GM18507 (cell line): Measurements from ENCODE around the gene AFDN.

Experiments
- DNase-seq: peaks from one replicate; pipeline ENCODE4 v3.0.0; 2011; ENCODE audit warnings: low read depth; ENCODE audit not compliant: insufficient read length; ENCODE audit errors: extremely low spot score
- FAIRE-seq: peaks from 2 replicates; lab custom pipeline; 2011; peaks lifted over from hg19 to GRCh38; lab: Jason Lieb, UNC

The AFDN gene

GRCh38 chr6:167794161-167795157 lies 32.3 kb upstream of the AFDN start:
- FAIRE-seq (no peak), DNase-seq (no peak)

DNA sequence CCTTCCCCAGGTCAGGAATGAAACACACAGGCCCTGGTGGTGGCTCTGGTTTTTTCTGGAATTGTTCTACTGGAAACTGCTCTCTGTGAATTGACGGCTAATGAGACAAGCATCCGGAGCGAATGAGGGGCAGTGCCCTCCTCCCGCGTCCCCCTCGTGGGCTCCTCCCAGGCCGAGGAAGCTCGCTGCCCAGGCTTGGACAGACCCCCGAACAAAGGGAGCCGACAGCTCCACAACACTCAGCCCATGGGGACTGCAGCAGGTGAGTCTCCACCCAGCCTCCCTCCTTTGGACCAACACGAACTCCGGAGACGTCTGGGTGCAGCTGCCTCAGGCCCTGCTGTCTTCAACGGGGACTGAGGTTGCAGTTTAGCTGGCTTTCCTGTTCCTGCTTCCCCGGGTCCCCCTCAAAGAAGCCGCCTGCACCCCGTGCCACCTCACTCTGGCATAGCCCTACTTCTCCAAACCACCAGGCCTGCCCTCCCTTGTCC lies 31.3 kb upstream of the AFDN start:
- FAIRE-seq (no peak), DNase-seq (no peak)

DNA sequence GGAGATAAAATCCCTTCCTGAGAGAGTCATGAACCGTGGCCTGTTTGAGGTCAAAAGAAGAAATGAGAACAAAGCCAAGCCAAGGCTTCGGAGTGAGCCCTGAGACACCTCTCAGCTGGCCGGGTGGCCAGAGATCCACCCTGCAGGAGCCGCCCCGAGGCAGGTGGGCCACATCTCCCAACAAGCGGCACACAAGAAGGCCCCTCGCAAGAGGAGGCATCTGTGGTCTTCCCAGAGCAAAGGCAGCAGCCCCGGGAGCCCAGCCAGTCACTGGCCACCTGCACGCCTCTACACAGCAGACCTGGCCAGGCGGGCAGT lies 30.9 kb upstream of the AFDN start:
- DNase-seq (no peak), FAIRE-seq (no peak)

DNA sequence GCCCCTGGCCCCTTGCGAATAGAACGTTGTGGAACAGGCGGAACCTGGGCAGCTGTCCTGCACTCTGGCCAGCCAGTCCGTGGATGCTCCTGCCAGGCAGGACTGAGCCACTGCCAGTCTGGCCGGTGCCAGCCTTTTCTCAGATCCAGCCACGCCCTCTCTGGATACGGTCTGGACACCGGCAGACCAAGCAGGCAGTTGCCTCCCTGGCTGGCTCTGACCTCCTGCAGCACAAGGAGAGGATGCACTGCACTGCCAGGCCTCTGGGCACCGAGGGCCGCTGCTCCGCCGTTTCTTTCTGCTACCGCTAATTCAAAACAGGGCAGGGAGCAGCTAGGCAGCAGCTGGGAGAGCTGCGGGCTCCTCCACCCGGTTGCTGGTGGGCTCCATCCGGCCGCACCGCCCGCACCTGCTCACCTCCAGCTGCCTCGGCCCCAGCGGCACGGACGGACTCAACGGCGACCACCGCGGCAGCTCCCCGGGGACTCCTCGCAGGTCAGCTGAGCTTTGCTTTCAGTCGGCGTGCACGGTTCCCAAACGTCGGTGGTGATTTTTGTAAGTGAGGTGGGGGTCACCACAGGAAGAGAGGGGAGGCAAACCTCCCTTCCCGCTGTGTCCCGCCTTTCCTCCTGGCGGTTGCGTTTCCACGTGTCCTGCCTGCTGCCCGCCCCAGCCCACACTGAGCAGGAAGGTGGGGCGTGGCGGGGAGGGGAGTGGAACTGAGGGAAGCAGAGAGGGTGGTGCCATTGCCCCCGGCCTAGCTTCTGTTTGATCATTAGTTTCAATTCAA lies 30.3 kb upstream of the AFDN start:
- FAIRE-seq, result no peak
- DNase-seq, result no peak

- FAIRE-seq, result no peak
Observed at GRCh38 chr6:167797011-167797471, 29.7 kb upstream of the AFDN start.

GRCh38 chr6:167797476-167798265 lies 29.0 kb upstream of the AFDN start:
- FAIRE-seq, result no peak
- no peak for DNase-seq

More at GRCh38 chr6:167797011-167797471, 29.7 kb upstream of the AFDN start:
- no peak for DNase-seq

GRCh38 chr6:167798453-167798852 lies 28.3 kb upstream of the AFDN start:
- DNase-seq (no peak), FAIRE-seq (no peak)

GRCh38 chr6:167799033-167799821 lies 27.5 kb upstream of the AFDN start:
- FAIRE-seq, result no peak
- no peak for DNase-seq

DNA sequence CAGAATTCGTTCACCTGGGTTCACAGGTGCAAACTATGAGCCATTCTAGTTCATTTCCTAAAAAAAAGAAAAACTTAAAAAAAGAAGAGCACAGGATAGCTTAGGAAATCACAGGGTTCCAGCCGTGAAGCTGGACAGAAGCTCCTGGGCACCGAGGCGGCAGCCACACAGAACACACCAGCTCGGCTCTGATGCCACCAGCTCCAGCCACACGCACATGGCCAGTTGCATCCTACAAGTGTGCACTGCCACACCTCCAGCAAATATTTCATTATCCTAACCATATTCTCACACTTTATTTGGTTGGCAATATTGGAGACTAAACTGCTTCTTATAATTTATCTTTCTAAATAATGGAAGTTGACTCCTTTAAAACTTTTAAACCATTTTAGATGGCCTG lies 26.2 kb upstream of the AFDN start:
- no peak for DNase-seq
- FAIRE-seq, result no peak

- FAIRE-seq, result no peak
Observed at GRCh38 chr6:167801263-167801662, 25.4 kb upstream of the AFDN start.

GRCh38 chr6:167802339-167802738 lies 24.4 kb upstream of the AFDN start:
- DNase-seq (no peak), FAIRE-seq (no peak)

More at GRCh38 chr6:167801263-167801662, 25.4 kb upstream of the AFDN start:
- no peak for DNase-seq

- FAIRE-seq, result no peak
- DNase-seq, result no peak
Observed at GRCh38 chr6:167803816-167804215, 22.9 kb upstream of the AFDN start.

- no peak for DNase-seq
- no peak for FAIRE-seq
Observed at GRCh38 chr6:167804281-167805013, 22.3 kb upstream of the AFDN start.

- DNase-seq (no peak), FAIRE-seq (no peak)
Observed at GRCh38 chr6:167805349-167806060, 21.2 kb upstream of the AFDN start.

- FAIRE-seq (no peak), DNase-seq (no peak)
Observed at GRCh38 chr6:167806061-167806700, 20.5 kb upstream of the AFDN start.

DNA sequence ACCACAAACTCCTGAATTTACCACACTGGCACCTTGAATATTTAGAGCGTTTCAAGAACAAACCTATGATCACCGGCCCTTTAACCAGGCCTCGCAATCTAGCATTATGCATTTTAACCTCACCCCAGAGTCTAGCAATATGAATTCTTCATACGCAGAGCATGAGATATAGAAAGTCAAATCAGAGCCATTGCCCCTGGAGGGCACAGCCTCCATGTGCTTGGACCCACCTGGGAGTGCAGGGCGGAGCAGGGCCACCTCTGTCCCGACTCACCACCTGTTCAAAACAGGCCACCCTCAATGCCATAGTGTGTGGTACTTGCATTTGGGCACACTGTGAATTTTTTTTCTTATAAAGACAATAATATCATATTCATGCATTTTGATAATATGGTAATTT lies 19.5 kb upstream of the AFDN start:
- DNase-seq (no peak), FAIRE-seq (no peak)

- FAIRE-seq (no peak), DNase-seq (no peak)
Observed at GRCh38 chr6:167807756-167808155, 19.0 kb upstream of the AFDN start.
